ENCODE results near the gene SH2B3. TPM values are rescaled to one million over a fixed set of nuclear protein-coding genes. Genes with fewer than 3 reads are reported as not detected.

The SH2B3 gene
- total RNA-seq, 1 donor from 2014 or later: 24.1 TPM

DNA sequence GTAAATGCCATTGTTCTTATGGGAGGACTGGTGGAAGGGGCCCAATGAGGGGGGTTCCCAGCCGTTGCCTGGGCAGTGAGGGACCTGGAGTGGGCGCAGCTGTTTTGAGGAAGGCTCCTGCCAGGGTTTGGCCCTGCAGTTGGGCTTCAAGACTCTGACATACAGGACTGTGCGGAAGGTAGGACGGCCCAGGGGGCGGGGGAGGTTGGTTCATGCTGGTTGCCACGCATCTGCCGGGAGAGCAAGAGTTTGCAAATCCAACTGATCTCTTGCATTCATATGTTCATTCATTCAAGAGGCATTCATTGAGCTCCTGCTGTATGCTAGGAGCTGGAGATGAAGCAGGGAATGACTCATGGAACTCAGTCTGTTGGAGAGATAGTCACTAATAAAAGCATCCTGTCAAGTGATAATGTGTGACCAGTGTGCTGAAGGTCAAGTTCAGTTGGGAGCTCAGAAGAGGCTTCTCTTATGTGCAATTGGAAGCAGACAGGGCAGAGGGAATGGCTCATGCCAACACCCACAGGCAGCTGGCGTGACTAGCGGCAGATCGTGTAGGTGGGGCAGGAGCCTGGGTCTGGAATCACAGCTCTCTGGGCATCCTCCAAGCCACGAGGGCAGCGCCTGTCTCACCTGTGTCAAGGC lies 7.8 kb downstream of the SH2B3 start:
- Histone ChIP-seq H3K36me3 (peaks cover 0 to under 1% of the 10 kb centered on the region in 2 donors), H3K27me3 (no peaks in the 10 kb centered on the region), H3K27ac (no peak overlapping the region), H3K9me3 (no peaks in the 10 kb centered on the region), H3K4me3 (no peak overlapping the region), H3K4me1 (peaks cover 54% of the 10 kb centered on the region)
- intact Hi-C loops (cut with DNase I): no loop called here
- TF ChIP-seq POLR2AphosphoS5 (IDR thresholded peaks at IDR 0.05; ENCODE audit: insufficient read depth in 1 of 2, low read depth in 1 of 2): no peak
- no peak for TF ChIP-seq POLR2A (IDR thresholded peaks at IDR 0.05)
- TF ChIP-seq, protein P1, sequence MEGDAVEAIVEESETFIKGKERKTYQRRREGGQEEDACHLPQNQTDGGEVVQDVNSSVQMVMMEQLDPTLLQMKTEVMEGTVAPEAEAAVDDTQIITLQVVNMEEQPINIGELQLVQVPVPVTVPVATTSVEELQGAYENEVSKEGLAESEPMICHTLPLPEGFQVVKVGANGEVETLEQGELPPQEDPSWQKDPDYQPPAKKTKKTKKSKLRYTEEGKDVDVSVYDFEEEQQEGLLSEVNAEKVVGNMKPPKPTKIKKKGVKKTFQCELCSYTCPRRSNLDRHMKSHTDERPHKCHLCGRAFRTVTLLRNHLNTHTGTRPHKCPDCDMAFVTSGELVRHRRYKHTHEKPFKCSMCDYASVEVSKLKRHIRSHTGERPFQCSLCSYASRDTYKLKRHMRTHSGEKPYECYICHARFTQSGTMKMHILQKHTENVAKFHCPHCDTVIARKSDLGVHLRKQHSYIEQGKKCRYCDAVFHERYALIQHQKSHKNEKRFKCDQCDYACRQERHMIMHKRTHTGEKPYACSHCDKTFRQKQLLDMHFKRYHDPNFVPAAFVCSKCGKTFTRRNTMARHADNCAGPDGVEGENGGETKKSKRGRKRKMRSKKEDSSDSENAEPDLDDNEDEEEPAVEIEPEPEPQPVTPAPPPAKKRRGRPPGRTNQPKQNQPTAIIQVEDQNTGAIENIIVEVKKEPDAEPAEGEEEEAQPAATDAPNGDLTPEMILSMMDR (IDR thresholded peaks at IDR 0.05): no peak
- no peak for DNase-seq (ENCODE audit: extremely low spot score in 2 of 2)

DNA sequence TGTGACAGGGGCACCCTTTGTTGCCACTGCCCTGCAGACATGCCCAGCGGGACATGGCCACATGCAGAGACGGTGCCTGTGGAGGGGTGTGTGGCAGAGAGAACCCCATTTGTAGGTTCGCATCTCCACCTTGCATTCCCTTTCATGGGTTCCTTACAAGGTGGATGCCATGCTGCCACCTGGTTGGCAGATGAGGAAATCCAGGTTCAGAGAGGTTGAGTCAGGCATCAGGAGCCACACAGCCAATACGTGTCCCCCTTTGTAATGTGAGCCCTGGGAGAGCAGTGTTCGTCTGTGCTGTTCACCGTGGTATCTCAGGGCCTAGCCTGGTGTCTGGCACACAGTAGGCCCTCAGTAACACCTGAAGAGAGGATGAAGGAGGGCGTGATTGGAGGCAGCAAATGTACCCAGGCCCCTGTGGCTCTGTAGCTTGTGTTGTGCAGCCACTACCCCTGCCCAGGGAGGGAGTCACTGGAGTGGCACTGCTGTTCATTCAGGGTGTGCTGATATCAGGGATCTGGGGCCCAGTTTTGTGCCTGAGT lies 9.1 kb downstream of the SH2B3 start:
- Histone ChIP-seq H3K9me3 (no peaks in the 10 kb centered on the region), H3K4me3 (no peak overlapping the region), H3K36me3 (peaks cover 0 to 6% of the 10 kb centered on the region in 2 donors), H3K27me3 (no peaks in the 10 kb centered on the region), H3K4me1 (peaks cover 42% of the 10 kb centered on the region), H3K27ac (no peak overlapping the region)
- no peak for TF ChIP-seq POLR2AphosphoS5 (IDR thresholded peaks at IDR 0.05; ENCODE audit: insufficient read depth in 1 of 2, low read depth in 1 of 2)
- TF ChIP-seq, protein P1 (IDR thresholded peaks at IDR 0.05): no peak
- no peak for TF ChIP-seq POLR2A (IDR thresholded peaks at IDR 0.05)
- DNase-seq (ENCODE audit: extremely low spot score in 2 of 2): no peak
- intact Hi-C loops (cut with DNase I): no loop called here

DNA sequence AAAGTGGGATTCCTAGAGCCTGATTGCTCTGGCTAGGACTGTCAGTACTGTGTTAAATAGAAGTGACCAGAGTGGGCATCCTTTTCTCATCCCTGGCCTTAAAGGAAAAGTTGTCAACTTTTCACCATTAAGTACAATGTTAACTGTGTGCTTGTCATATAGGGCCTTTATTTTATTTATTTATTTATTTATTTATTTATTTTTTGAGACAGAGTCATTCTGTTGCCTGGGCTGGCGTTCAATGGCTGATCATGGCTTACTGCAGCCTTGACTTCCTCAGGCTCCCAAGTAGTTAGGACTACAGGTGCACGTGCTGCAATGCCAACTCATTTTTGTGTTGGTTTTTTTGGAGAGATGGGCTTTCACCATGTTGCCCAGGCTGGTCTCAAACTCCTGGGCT lies 11.6 kb downstream of the SH2B3 start:
- DNase-seq (ENCODE audit: extremely low spot score in 2 of 2): no peak
- TF ChIP-seq, protein P1 (IDR thresholded peaks at IDR 0.05): no peak
- peaks cover 17% of the 10 kb centered on the region for H3K4me1 ChIP-seq
- intact Hi-C loops (cut with DNase I): no loop called here
- H3K27ac ChIP-seq: no peak overlapping the region
- H3K27me3 ChIP-seq: no peaks in the 10 kb centered on the region
- peaks cover 0 to 13% of the 10 kb centered on the region in 2 donors for H3K36me3 ChIP-seq
- no peak overlapping the region for H3K4me3 ChIP-seq
- H3K9me3 ChIP-seq: no peaks in the 10 kb centered on the region

DNA sequence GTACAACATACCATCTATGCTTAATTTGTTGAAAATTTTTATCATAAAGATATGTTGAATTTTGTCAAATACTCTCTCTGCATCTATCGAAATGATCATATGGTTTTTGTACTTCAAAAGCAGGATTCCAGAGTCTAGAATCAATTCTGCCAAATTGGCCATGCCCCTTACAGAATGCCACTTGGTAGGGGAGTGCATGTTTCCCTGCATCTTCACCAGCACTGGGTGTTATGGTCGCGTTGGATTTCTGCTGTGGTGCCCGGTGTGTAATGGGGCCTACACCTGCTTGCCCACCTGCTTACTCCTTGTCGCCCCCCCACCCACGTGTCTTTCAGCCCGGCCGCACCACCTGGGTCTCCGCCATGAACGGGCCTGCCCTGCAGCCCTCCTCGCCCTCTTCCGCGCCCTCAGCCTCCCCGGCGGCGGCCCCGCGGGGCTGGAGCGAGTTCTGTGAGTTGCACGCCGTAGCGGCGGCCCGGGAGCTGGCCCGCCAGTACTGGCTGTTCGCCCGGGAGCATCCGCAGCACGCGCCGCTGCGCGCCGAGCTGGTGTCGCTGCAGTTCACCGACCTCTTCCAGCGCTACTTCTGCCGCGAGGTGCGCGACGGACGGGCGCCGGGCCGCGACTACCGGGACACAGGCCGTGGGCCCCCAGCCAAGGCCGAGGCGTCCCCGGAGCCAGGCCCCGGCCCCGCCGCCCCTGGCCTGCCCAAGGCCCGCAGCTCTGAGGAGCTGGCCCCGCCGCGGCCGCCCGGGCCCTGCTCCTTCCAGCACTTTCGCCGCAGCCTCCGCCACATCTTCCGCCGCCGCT lies 12.3 kb downstream of the SH2B3 start:
- peaks cover 0 to 13% of the 10 kb centered on the region in 2 donors for H3K36me3 ChIP-seq
- no peak for DNase-seq (ENCODE audit: extremely low spot score in 2 of 2)
- no peaks in the 10 kb centered on the region for H3K27me3 ChIP-seq
- H3K4me3 ChIP-seq: no peak overlapping the region
- no peak overlapping the region for H3K27ac ChIP-seq
- H3K9me3 ChIP-seq: no peaks in the 10 kb centered on the region
- H3K4me1 ChIP-seq: peaks cover 11% of the 10 kb centered on the region
- TF ChIP-seq POLR2A (IDR thresholded peaks at IDR 0.05) (no peak), POLR2AphosphoS5 (IDR thresholded peaks at IDR 0.05; ENCODE audit: insufficient read depth in 1 of 2, low read depth in 1 of 2) (no peak)
- TF ChIP-seq, protein P1 (IDR thresholded peaks at IDR 0.05): no peak
- intact Hi-C loops (cut with DNase I): no loop called here

DNA sequence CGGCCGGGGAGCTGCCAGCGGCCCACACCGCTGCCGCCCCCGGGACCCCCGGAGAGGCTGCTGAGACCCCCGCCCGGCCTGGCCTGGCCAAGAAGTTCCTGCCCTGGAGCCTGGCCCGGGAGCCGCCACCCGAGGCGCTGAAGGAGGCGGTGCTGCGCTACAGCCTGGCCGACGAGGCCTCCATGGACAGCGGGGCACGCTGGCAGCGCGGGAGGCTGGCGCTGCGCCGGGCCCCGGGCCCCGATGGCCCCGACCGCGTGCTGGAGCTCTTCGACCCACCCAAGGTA lies 12.8 kb downstream of the SH2B3 start:
- Histone ChIP-seq H3K36me3 (peaks cover 0 to 13% of the 10 kb centered on the region in 2 donors), H3K27ac (no peak overlapping the region)

More for the DNA sequence above, 12.8 kb downstream of the SH2B3 start:
- intact Hi-C loops (cut with DNase I): no loop called here
- peaks cover 6% of the 10 kb centered on the region for H3K4me1 ChIP-seq
- TF ChIP-seq POLR2A (IDR thresholded peaks at IDR 0.05) (no peak), POLR2AphosphoS5 (IDR thresholded peaks at IDR 0.05; ENCODE audit: insufficient read depth in 1 of 2, low read depth in 1 of 2) (no peak)
- TF ChIP-seq, protein P1 (IDR thresholded peaks at IDR 0.05): no peak
- no peaks in the 10 kb centered on the region for H3K9me3 ChIP-seq
- H3K27me3 ChIP-seq: no peaks in the 10 kb centered on the region
- no peak for DNase-seq (ENCODE audit: extremely low spot score in 2 of 2)
- no peak overlapping the region for H3K4me3 ChIP-seq

Data from vagina (tissue), 2 donors.